NCI-H748 (cell line): ENCODE data around the gene NFASC.

ENCODE experiments used
- DNase-seq: peaks from one replicate; lab custom pipeline; 2025; ENCODE audit not compliant: unreplicated experiment; lab: John Stamatoyannopoulos, UW

NFASC gene

GRCh38 chr1:205032508-205032907, 161.8 kb downstream of the NFASC start:
- DNase-seq: no peak

- DNase-seq: no peak
These were observed 166.9 kb downstream of the NFASC start for GRCh38 chr1:205037539-205037938.

GRCh38 chr1:205038132-205038786, 167.6 kb downstream of the NFASC start:
- DNase-seq: no peak

GRCh38 chr1:205041001-205041715, 170.5 kb downstream of the NFASC start:
- DNase-seq: no peak

- DNase-seq: no peak
These were observed 171.6 kb downstream of the NFASC start for GRCh38 chr1:205041998-205042910.

- DNase-seq: peak; percentile 59
These were observed 172.5 kb downstream of the NFASC start, which contains the start of gene CNTN2 for GRCh38 chr1:205042911-205043806. Gene CNTN2 (plus strand): TSS chr1:205043212. CDS start chr1:205053186, 9,974 bp downstream.

GRCh38 chr1:205043866-205044265, 173.2 kb downstream of the NFASC start:
- DNase-seq: no peak

- DNase-seq: no peak
These were observed 174.1 kb downstream of the NFASC start for GRCh38 chr1:205044741-205045140.

- DNase-seq: no peak
These were observed 174.5 kb downstream of the NFASC start for GRCh38 chr1:205045146-205045545.

- DNase-seq: no peak
These were observed 176.2 kb downstream of the NFASC start for GRCh38 chr1:205046870-205047269.

GRCh38 chr1:205047764-205048231, 177.1 kb downstream of the NFASC start:
- no peak for DNase-seq

- DNase-seq: no peak
These were observed 177.7 kb downstream of the NFASC start for GRCh38 chr1:205048382-205048781.

GRCh38 chr1:205049479-205049878, 178.8 kb downstream of the NFASC start:
- no peak for DNase-seq

- no peak for DNase-seq
These were observed 182.0 kb downstream of the NFASC start for GRCh38 chr1:205052690-205053089.

- DNase-seq: no peak
These were observed 182.6 kb downstream of the NFASC start for GRCh38 chr1:205053296-205053695.

- no peak for DNase-seq
These were observed 183.4 kb downstream of the NFASC start for GRCh38 chr1:205054013-205054412.

- no peak for DNase-seq
These were observed 185.5 kb downstream of the NFASC start for GRCh38 chr1:205056188-205056611.

GRCh38 chr1:205056956-205057568, 186.4 kb downstream of the NFASC start:
- no peak for DNase-seq

- no peak for DNase-seq
These were observed 187.3 kb downstream of the NFASC start for GRCh38 chr1:205057808-205058575.
